H9 (cell line): ENCODE results near the gene FHIT. TPM values are rescaled to one million over a fixed set of nuclear protein-coding genes. Genes with fewer than 3 reads are reported as not detected.

ENCODE experiments used
- DNase-seq: peaks from one replicate; pipeline ENCODE4 v3.0.0-alpha.2; 2017
- H2AFZ ChIP-seq: one replicate; pipeline ENCODE4 v1.6.1; 2013; ENCODE audit warnings: mild to moderate bottlenecking, low read length, control low read depth, moderate library complexity
- H2AK5ac ChIP-seq: 2 replicates; pipeline ENCODE4 v1.6.1; 2013; ENCODE audit warnings: low read length, control low read depth, mixed read lengths; ENCODE audit not compliant: insufficient read length
- H2BK120ac ChIP-seq: one replicate; pipeline ENCODE4 v1.6.1; 2013; ENCODE audit warnings: low read depth, mild to moderate bottlenecking, low read length, control low read depth, inconsistent platforms; ENCODE audit not compliant: poor library complexity, severe bottlenecking
- H2BK12ac ChIP-seq: 2 replicates; pipeline ENCODE4 v1.6.1; 2013; ENCODE audit warnings: low read length, control low read depth, mixed read lengths, low read depth; ENCODE audit not compliant: insufficient read length
- H2BK15ac ChIP-seq: 2 replicates; pipeline ENCODE4 v1.6.1; 2013; ENCODE audit warnings: low read depth, low read length, control low read depth
- H2BK20ac ChIP-seq: one replicate; pipeline ENCODE4 v1.6.1; 2013; ENCODE audit warnings: low read depth, mild to moderate bottlenecking, low read length, control low read depth, inconsistent platforms; ENCODE audit not compliant: poor library complexity, severe bottlenecking
- H2BK5ac ChIP-seq: 2 replicates; pipeline ENCODE4 v1.6.1; 2013; ENCODE audit warnings: low read length, control low read depth, mixed read lengths; ENCODE audit not compliant: insufficient read length
- H3K14ac ChIP-seq: 2 replicates; pipeline ENCODE4 v1.6.1; 2013; ENCODE audit warnings: low read length, control low read depth; ENCODE audit not compliant: insufficient read depth
- H3K18ac ChIP-seq: 2 replicates; pipeline ENCODE4 v1.6.1; 2013; ENCODE audit warnings: low read depth, mild to moderate bottlenecking, mixed read lengths, low read length, control low read depth; ENCODE audit not compliant: insufficient read length
- H3K23ac ChIP-seq: 2 replicates; pipeline ENCODE4 v1.6.1; 2013; ENCODE audit warnings: low read length, control low read depth, mixed read lengths, low read depth; ENCODE audit not compliant: insufficient read length
- H3K23me2 ChIP-seq: 2 replicates; pipeline ENCODE4 v1.6.1; 2013; ENCODE audit warnings: low read depth, mild to moderate bottlenecking, mixed read lengths, low read length, control low read depth; ENCODE audit not compliant: insufficient read length, poor library complexity, severe bottlenecking
- H3K27ac ChIP-seq: 2 replicates; pipeline ENCODE4 v1.5.1; 2013; ENCODE audit warnings: low read length, control low read depth, mixed read lengths, low read depth; ENCODE audit not compliant: insufficient read length
- H3K27me3 ChIP-seq: 2 replicates; pipeline ENCODE4 v1.6.1; 2013; ENCODE audit warnings: low read length, control low read depth, inconsistent platforms; ENCODE audit not compliant: insufficient read depth
- H3K4ac ChIP-seq: 2 replicates; pipeline ENCODE4 v1.6.1; 2013; ENCODE audit warnings: low read depth, mild to moderate bottlenecking, control low read depth, inconsistent platforms, low read length, moderate library complexity
- H3K4me1 ChIP-seq: 2 replicates; pipeline ENCODE4 v1.6.1; 2013; ENCODE audit warnings: low read length, control low read depth, inconsistent platforms; ENCODE audit not compliant: insufficient read depth
- H3K4me2 ChIP-seq: 2 replicates; pipeline ENCODE4 v1.6.1; 2013; ENCODE audit warnings: low read length, control low read depth, mixed read lengths; ENCODE audit not compliant: insufficient read length, insufficient read depth
- H3K56ac ChIP-seq: 2 replicates; pipeline ENCODE4 v1.6.1; 2013; ENCODE audit warnings: low read depth, mild to moderate bottlenecking, mixed read lengths, low read length, control low read depth; ENCODE audit not compliant: insufficient read length
- H3K79me1 ChIP-seq: 2 replicates; pipeline ENCODE4 v1.6.1; 2013; ENCODE audit warnings: low read depth, mild to moderate bottlenecking, moderate library complexity, low read length, control low read depth, inconsistent platforms; ENCODE audit not compliant: insufficient read depth, poor library complexity, severe bottlenecking
- H3K79me2 ChIP-seq: 2 replicates; pipeline ENCODE4 v1.6.1; 2013; ENCODE audit warnings: low read length, control low read depth, inconsistent platforms; ENCODE audit not compliant: insufficient read depth
- H3K9ac ChIP-seq: 2 replicates; pipeline ENCODE4 v1.6.1; 2013; ENCODE audit warnings: low read length, control low read depth, mixed read lengths; ENCODE audit not compliant: insufficient read length; ENCODE audit errors: extremely low read depth
- H3K9me3 ChIP-seq: one replicate; pipeline ENCODE4 v1.6.1; 2013; ENCODE audit warnings: low read depth, low read length, inconsistent platforms; ENCODE audit not compliant: control insufficient read depth
- H3T11ph ChIP-seq: one replicate; pipeline ENCODE4 v1.6.1; 2013; ENCODE audit warnings: mild to moderate bottlenecking, low read length, control low read depth, inconsistent platforms
- H4K20me1 ChIP-seq: one replicate; pipeline ENCODE4 v1.6.1; 2013; ENCODE audit not compliant: control insufficient read depth, insufficient read length, insufficient read depth
- H4K5ac ChIP-seq: 2 replicates; pipeline ENCODE4 v1.6.1; 2013; ENCODE audit warnings: low read depth, mild to moderate bottlenecking, mixed read lengths, low read length, control low read depth; ENCODE audit not compliant: insufficient read length
- H4K8ac ChIP-seq: replicated peaks from 2 replicates; pipeline ENCODE4 v1.6.1; 2013; ENCODE audit warnings: low read length, control low read depth, mixed read lengths, low read depth; ENCODE audit not compliant: insufficient read length
- H4K91ac ChIP-seq: 2 replicates; pipeline ENCODE4 v1.6.1; 2013; ENCODE audit warnings: low read depth, mild to moderate bottlenecking, moderate library complexity, mixed read lengths, low read length, control low read depth; ENCODE audit not compliant: insufficient read length
- H3K27ac Mint-ChIP-seq, 3 experiments: 2 replicates in 2 of 3; 3 replicates in 1 of 3; pipeline ENCODE4 v1.8.0; 2020 to 2021; ENCODE audit warnings: mixed read lengths in 3 of 3, mild to moderate bottlenecking in 1 of 3, moderate library complexity in 1 of 3
- H3K27me3 Mint-ChIP-seq: 2 replicates; pipeline ENCODE4 v1.8.0; 2021; ENCODE audit warnings: low read depth, mild to moderate bottlenecking, moderate library complexity, mixed read lengths
- H3K36me3 Mint-ChIP-seq, 3 experiments: 2 replicates in 2 of 3; 3 replicates in 1 of 3; pipeline ENCODE4 v1.8.0; 2020 to 2021; ENCODE audit warnings: low read depth in 3 of 3, mixed read lengths in 3 of 3; ENCODE audit not compliant: insufficient read depth in 1 of 3
- H3K4me1 Mint-ChIP-seq, 2 experiments: 2 replicates each; pipeline ENCODE4 v1.8.0; 2020; ENCODE audit warnings: mixed read lengths in 2 of 2
- H3K4me3 Mint-ChIP-seq, 2 experiments: 2 replicates in 1 of 2; 3 replicates in 1 of 2; pipeline ENCODE4 v1.8.0; 2020 to 2021; ENCODE audit warnings: mild to moderate bottlenecking in 2 of 2, mixed read lengths in 2 of 2, moderate library complexity in 1 of 2
- H3K9me3 Mint-ChIP-seq, 2 experiments: 2 replicates in 1 of 2; 3 replicates in 1 of 2; pipeline ENCODE4 v1.8.0; 2020; ENCODE audit warnings: mild to moderate bottlenecking in 2 of 2, mixed read lengths in 2 of 2, moderate library complexity in 1 of 2
- WGBS: extraction: QIAGEN DNeasy Blood & Tissue Kit; methylation state at CpG from one replicate; pipeline ENCODE4 v1.1.7; 2013; ENCODE audit warnings: missing lambda C conversion rate, low lambda C conversion rate, mixed read lengths; ENCODE audit not compliant: insufficient read length; ENCODE audit errors: extremely low coverage; 5-methylcytosine and 5-hydroxymethylcytosine counted together
- total RNA-seq: library from RNA; stranded (reverse); gene quantifications from 2 replicates; pipeline ENCODE4 v1.2.1, GENCODE V29; 2021
- TF ChIP-seq, protein P1 (sequence below): fragments of 200-600 bp; sonication (generic); conservative IDR thresholded peaks from 3 replicates; pipeline ENCODE4 v1.8.0; 2021; ENCODE audit warnings: antibody characterized with exemption, mild to moderate bottlenecking

FHIT gene
- total RNA-seq, 1 experiment from 2014 or later, result 3.0 TPM

DNA sequence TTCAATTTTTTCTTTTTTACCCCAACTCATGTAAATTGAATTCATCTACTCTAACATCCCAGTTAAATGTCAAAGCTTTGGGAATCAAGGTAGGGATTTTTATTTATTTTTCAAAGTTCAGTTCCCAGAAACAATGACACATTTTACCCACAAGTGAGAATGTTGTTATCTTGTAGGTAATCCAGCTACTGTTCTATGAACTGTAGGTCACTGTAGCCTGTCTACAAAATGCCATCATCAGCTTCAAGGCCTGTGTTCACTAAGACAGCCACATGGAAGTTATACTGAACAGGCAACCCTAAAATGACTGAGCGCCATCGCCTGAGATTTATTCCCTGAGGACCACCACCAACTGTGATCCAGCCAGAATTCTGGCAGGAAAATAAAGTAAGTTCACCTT is 219.7 kb downstream of the FHIT start:
- Histone ChIP-seq H3K14ac (no peak overlapping the region), H3K56ac (no peak overlapping the region), H3K23ac (no peak overlapping the region), H2BK20ac (no peak overlapping the region), H3K4me1 (no peaks in the 10 kb centered on the region), H3K18ac (no peak overlapping the region), H2AFZ (no peak overlapping the region), H3K27ac (no peak overlapping the region), H3K9ac (no peak overlapping the region), H3K4ac (no peak overlapping the region), H2BK120ac (no peak overlapping the region), H2BK15ac (no peak overlapping the region), H2AK5ac (no peak overlapping the region), H3T11ph (no peak overlapping the region), H3K4me2 (no peak overlapping the region), H4K8ac (no peak overlapping the region), H3K23me2 (no peaks in the 10 kb centered on the region), H3K79me2 (no peaks in the 10 kb centered on the region), H4K20me1 (no peaks in the 10 kb centered on the region), H4K5ac (no peak overlapping the region), H3K9me3 (no peaks in the 10 kb centered on the region), H2BK12ac (no peak overlapping the region), H3K79me1 (no peaks in the 10 kb centered on the region), H2BK5ac (no peak overlapping the region), H4K91ac (no peak overlapping the region), H3K27me3 (no peaks in the 10 kb centered on the region)
- Mint-ChIP-seq H3K27ac (no peak overlapping the region), H3K4me1 (peaks cover 0 to 8% of the 10 kb centered on the region in 2 experiments; a peak in 2 of 4 replicates), H3K27me3 (no peaks in the 10 kb centered on the region), H3K36me3 (peaks cover 0 to 16% (median 7%) of the 10 kb centered on the region in 3 experiments; a peak in 4 of 7 replicates), H3K9me3 (peaks cover 8 to 18% of the 10 kb centered on the region in 2 experiments), H3K4me3 (no peak overlapping the region)
- TF ChIP-seq, protein P1, sequence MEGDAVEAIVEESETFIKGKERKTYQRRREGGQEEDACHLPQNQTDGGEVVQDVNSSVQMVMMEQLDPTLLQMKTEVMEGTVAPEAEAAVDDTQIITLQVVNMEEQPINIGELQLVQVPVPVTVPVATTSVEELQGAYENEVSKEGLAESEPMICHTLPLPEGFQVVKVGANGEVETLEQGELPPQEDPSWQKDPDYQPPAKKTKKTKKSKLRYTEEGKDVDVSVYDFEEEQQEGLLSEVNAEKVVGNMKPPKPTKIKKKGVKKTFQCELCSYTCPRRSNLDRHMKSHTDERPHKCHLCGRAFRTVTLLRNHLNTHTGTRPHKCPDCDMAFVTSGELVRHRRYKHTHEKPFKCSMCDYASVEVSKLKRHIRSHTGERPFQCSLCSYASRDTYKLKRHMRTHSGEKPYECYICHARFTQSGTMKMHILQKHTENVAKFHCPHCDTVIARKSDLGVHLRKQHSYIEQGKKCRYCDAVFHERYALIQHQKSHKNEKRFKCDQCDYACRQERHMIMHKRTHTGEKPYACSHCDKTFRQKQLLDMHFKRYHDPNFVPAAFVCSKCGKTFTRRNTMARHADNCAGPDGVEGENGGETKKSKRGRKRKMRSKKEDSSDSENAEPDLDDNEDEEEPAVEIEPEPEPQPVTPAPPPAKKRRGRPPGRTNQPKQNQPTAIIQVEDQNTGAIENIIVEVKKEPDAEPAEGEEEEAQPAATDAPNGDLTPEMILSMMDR, result no peak
- no CpG with 5 or more reads among the region's 2 CpGs for WGBS
- no peak for DNase-seq
